Measurements from ENCODE around the gene HOMER3. TPM values are rescaled to one million over a fixed set of nuclear protein-coding genes. Genes with fewer than 3 reads are reported as not detected.
A peak's percentile ranks its signal among the peaks of the same experiment; 100 is the strongest.

HOMER3 gene
- total and polyA plus RNA-seq, 2 experiments from 2014 or later: 64.6 to 107 TPM

DNA sequence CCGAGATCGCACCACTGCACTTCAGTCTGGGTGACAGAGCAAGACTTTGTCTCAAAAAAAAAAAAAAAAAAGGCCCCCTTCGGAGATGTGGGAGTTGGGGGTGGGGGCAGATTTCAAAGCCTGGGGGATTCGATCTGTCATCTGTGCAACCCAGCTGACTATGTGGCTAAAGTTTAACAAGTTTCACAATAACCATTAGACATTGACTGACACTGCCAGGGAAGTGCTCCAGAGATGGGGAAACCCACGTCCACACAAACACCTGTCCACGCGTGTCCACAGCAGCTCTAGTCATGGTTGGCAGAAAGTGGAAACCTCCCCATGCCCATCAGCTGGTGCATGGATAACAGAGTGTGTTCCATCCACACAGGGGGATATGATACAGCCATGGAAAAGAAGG lies 37.6 kb upstream of the HOMER3 start:
- TF ChIP-seq EZH2phosphoT487 (IDR thresholded peaks at IDR 0.05; ENCODE audit: insufficient read depth, low read depth) (no peak), EZH2 (IDR thresholded peaks at IDR 0.05; ENCODE audit: insufficient read depth, poor library complexity, severe bottlenecking) (no peak)
- Histone ChIP-seq H3K4me2 (ENCODE audit: unreplicated experiment) (no peak overlapping the region), H4K20me1 (ENCODE audit: insufficient read depth) (no peaks in the 10 kb centered on the region), H3K27ac (no peak overlapping the region), H3K9me2 (ENCODE audit: insufficient read depth) (no peaks in the 10 kb centered on the region), H3F3A (ENCODE audit: insufficient read depth) (no peaks in the 10 kb centered on the region), H2AFZ (no peak overlapping the region), H3K9ac (no peak overlapping the region), H3K9me3 (ENCODE audit: low read depth) (no peaks in the 10 kb centered on the region), H3K4me3 (no peak overlapping the region), H3K36me3 (ENCODE audit: low read depth) (no peaks in the 10 kb centered on the region), H3K27me3 (replicated peaks; ENCODE audit: insufficient read depth) (no peaks in the 10 kb centered on the region), H3K4me1 (ENCODE audit: insufficient read depth) (peaks cover 3% of the 10 kb centered on the region; the same call in 1 of the 2 replicates), H3K79me2 (ENCODE audit: insufficient read depth) (no peaks in the 10 kb centered on the region)
- WGBS, 2 experiments (ENCODE audit: low coverage in 1 of 2, low lambda C conversion rate in 2 of 2, missing lambda C conversion rate in 2 of 2): 88% methylated on average over 7 of the region's 7 CpGs
- DNase-seq: no peak
- in situ Hi-C loops (cut with MboI): no loop called here

DNA sequence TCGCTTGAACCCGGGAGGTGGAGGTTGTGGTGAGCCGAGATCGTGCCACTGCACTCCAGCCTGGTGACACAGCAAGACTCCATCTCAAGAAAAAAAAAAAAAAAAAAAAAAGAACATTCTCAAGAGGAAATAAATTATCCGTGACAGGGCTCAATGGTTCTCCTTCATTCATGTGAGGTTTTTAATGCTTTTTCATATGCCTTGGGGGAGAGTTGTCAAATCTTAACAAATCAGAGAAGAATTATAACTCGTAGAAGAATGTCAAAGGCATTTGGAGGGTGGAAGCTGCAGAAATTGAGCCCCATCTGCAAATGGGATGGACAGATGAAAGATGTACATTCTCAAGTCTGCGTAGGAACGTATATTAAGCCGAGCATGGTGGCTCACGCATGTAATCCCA lies 34.9 kb upstream of the HOMER3 start:
- in situ Hi-C loops (cut with MboI): no loop called here
- Histone ChIP-seq H3K27ac (no peak overlapping the region), H3K4me2 (ENCODE audit: unreplicated experiment) (no peak overlapping the region), H3K9me3 (ENCODE audit: low read depth) (no peaks in the 10 kb centered on the region), H3K9ac (no peak overlapping the region), H3K27me3 (replicated peaks; ENCODE audit: insufficient read depth) (no peaks in the 10 kb centered on the region), H3F3A (ENCODE audit: insufficient read depth) (0 out of 2 replicates have a peak, but pooled peaks cover 3% of the 10 kb centered on the region), H4K20me1 (ENCODE audit: insufficient read depth) (no peaks in the 10 kb centered on the region), H3K79me2 (ENCODE audit: insufficient read depth) (no peaks in the 10 kb centered on the region), H3K9me2 (ENCODE audit: insufficient read depth) (no peaks in the 10 kb centered on the region), H3K4me3 (no peak overlapping the region), H2AFZ (no peak overlapping the region), H3K4me1 (ENCODE audit: insufficient read depth) (peaks cover 9% of the 10 kb centered on the region; the same call in 1 of the 2 replicates), H3K36me3 (ENCODE audit: low read depth) (no peaks in the 10 kb centered on the region)
- WGBS, 2 experiments (ENCODE audit: low coverage in 1 of 2, low lambda C conversion rate in 2 of 2, missing lambda C conversion rate in 2 of 2): 89% methylated on average over 10 of the region's 10 CpGs
- DNase-seq: no peak
- TF ChIP-seq EZH2 (IDR thresholded peaks at IDR 0.05; ENCODE audit: insufficient read depth, poor library complexity, severe bottlenecking) (no peak), EZH2phosphoT487 (IDR thresholded peaks at IDR 0.05; ENCODE audit: insufficient read depth, low read depth) (no peak)

- TF ChIP-seq EZH2 (IDR thresholded peaks at IDR 0.05; ENCODE audit: insufficient read depth, poor library complexity, severe bottlenecking): no peak
- DNase-seq: peak; percentile 69
- no peak overlapping the region for H3K9ac ChIP-seq
- no peaks in the 10 kb centered on the region for H3K27me3 ChIP-seq (replicated peaks; ENCODE audit: insufficient read depth)
- H4K20me1 ChIP-seq (ENCODE audit: insufficient read depth): no peaks in the 10 kb centered on the region
- H3K4me2 ChIP-seq (ENCODE audit: unreplicated experiment): no peak overlapping the region
- H3K4me1 ChIP-seq (ENCODE audit: insufficient read depth): peaks cover 16% of the 10 kb centered on the region
- H3K27ac ChIP-seq: peak overlapping the region; percentile 35
- H3K36me3 ChIP-seq (ENCODE audit: low read depth): no peaks in the 10 kb centered on the region
- H3F3A ChIP-seq (ENCODE audit: insufficient read depth): peaks cover 10% of the 10 kb centered on the region
- H3K9me3 ChIP-seq (ENCODE audit: low read depth): no peaks in the 10 kb centered on the region
- no peak overlapping the region for H2AFZ ChIP-seq
- WGBS, 2 experiments (ENCODE audit: low coverage in 1 of 2, low lambda C conversion rate in 2 of 2, missing lambda C conversion rate in 2 of 2): 92 to 100% methylated on average over 3 of the region's 3 CpGs
- in situ Hi-C loops (cut with MboI): no loop called here
- H3K9me2 ChIP-seq (ENCODE audit: insufficient read depth): no peaks in the 10 kb centered on the region
- no peak overlapping the region for H3K4me3 ChIP-seq
- no peaks in the 10 kb centered on the region for H3K79me2 ChIP-seq (ENCODE audit: insufficient read depth)
These were observed 34.0 kb upstream of the HOMER3 start for GRCh38 chr19:18975011-18975410.

DNA sequence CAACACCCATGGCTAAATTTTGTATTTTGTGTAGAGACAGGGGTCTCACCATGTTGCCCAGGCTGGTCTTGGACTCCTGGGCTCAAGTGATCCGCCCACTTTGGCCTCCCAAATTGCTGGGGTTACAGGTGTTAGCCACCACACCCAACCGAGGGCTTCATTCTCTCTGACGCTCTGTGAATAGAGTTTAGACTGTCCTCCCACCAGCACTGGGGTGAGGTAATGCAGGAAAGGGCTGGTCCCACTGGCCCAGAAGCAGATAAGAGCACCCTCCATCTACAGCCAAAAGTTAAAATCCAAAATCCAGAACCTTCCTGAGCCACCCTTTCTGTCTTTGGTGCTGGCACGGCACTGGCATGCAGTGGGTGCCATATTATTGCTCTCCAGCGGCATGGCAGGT lies 31.8 kb upstream of the HOMER3 start:
- no peaks in the 10 kb centered on the region for H4K20me1 ChIP-seq (ENCODE audit: insufficient read depth)
- no peak overlapping the region for H3K9ac ChIP-seq
- DNase-seq: no peak

More for the DNA sequence above, 31.8 kb upstream of the HOMER3 start:
- no peaks in the 10 kb centered on the region for H3K79me2 ChIP-seq (ENCODE audit: insufficient read depth)
- H3K36me3 ChIP-seq (ENCODE audit: low read depth): no peaks in the 10 kb centered on the region
- H3K27me3 ChIP-seq (replicated peaks; ENCODE audit: insufficient read depth): no peaks in the 10 kb centered on the region
- WGBS, 2 experiments (ENCODE audit: low coverage in 1 of 2, low lambda C conversion rate in 2 of 2, missing lambda C conversion rate in 2 of 2): 78 to 82% methylated on average over 5 of the region's 5 CpGs
- no peak overlapping the region for H2AFZ ChIP-seq
- H3K9me3 ChIP-seq (ENCODE audit: low read depth): no peaks in the 10 kb centered on the region
- no peak overlapping the region for H3K4me3 ChIP-seq
- in situ Hi-C loops (cut with MboI): no loop called here
- peaks cover 19% of the 10 kb centered on the region for H3F3A ChIP-seq (ENCODE audit: insufficient read depth)
- no peak for TF ChIP-seq EZH2phosphoT487 (IDR thresholded peaks at IDR 0.05; ENCODE audit: insufficient read depth, low read depth)
- TF ChIP-seq EZH2 (IDR thresholded peaks at IDR 0.05; ENCODE audit: insufficient read depth, poor library complexity, severe bottlenecking): no peak
- H3K27ac ChIP-seq: 0 out of 2 replicates have a peak overlapping the region, but pooled peaks have one; percentile 9
- no peaks in the 10 kb centered on the region for H3K9me2 ChIP-seq (ENCODE audit: insufficient read depth)
- no peak overlapping the region for H3K4me2 ChIP-seq (ENCODE audit: unreplicated experiment)
- H3K4me1 ChIP-seq (ENCODE audit: insufficient read depth): peaks cover 23% of the 10 kb centered on the region
